NCI-H446 (cell line): ENCODE data around the gene PIP4K2C.

Experiments
- DNase-seq, 2 experiments: peaks; one replicate each; lab custom pipeline; 2025; lab: John Stamatoyannopoulos, UW

PIP4K2C gene

GRCh38 chr12:57621497-57622292, 30.7 kb downstream of the PIP4K2C start:
- peak in 1 of 2 experiments; percentile 63 for DNase-seq

DNA sequence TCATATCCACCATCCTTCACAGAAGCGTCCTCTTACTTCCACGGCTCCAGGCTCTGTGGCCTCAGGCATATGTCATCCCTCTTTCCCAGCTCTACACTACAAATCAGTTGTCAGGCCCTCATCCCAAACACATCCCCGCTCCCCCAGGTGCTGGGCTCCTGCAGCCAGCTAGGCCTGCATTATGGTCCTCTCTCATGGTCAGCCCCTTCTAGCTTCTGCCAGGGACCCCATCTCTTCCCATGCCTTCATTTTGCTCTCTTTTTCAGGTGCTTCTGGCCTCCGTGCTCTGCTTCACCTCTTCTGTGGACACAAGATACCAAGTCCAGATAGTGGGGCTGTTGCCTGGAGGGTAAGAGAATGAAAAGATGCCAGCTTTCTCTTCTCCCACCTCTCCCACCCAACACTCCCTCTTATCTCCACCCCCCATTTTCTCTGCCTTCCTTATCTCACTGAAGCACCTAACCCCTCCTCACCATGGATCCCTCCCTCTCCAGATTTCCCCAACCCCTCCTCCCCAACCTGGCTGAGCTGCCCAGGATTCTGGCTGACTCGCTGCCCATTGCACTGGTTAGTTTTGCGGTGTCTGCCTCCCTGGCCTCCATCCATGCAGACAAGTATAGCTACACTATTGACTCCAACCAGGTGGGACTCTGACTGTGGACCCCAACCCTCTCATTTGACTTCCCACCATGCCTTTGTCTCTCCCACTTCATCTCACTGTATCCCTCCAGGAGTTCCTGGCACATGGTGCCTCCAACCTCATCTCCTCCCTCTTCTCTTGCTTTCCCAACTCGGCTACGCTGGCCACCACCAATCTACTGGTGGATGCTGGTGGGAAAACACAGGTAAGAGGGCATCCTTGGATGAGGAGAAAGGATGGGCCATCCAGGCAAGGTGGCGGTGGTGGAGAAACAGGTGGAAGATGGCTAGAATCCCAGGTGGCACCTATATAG, 31.6 kb downstream of the PIP4K2C start:
- no peak for DNase-seq

DNA sequence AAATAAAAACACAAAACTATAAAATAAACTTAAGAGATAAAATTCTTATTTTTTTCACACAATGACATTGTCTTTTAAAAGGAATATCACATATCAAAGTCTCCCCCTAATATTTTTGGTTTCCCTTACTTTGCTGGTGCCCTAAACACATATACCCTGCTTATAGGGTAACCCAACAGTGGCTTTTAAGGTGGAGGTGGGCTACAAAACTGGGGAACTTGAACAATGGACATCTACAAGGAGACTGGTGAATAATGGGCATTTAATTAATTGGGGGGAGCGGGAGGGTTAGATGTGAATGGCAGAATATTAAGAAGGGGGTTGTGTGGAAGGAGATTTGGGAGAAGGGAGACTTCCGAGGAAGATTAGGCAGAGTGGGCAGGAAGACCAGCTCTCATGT, 32.4 kb downstream of the PIP4K2C start:
- no peak for DNase-seq

GRCh38 chr12:57623811-57624390, 32.9 kb downstream of the PIP4K2C start:
- no peak for DNase-seq

DNA sequence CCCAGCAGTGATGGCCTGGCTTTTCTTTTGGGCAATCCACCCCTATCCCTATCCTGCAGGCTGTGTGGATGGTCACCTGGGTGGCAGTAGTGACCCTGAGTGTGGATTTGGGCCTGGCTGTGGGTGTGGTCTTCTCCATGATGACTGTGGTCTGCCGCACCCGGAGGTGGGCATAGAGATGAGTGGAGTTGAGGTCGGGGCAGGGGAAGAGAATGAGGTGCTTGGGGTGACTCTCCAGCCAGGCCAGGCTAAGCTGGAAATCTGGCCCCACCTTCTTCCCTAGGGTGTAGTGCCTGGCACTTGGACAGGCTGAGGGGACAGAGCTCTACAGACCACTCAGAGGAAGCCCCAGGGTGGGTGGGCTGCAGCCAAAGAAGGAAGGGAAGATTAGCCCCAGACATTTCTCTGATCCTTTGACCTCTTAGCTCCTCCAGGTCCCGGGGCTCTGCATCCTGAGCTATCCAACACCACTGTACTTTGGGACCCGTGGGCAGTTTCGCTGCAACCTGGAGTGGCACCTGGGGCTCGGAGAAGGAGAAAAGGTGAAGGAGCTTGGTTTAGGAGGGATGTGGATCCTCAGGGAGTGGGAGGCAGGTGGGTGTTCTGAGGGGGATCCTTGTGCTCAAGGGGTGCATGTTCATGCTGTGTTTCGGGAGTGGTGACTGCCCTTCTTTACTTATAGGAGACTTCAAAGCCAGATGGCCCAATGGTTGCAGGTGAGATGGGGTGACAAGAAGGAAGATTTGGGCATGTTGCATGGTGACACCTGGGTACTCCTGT, 33.6 kb downstream of the PIP4K2C start:
- no peak for DNase-seq

- no peak for DNase-seq
These were observed 34.5 kb downstream of the PIP4K2C start for GRCh38 chr12:57625261-57626032.

DNA sequence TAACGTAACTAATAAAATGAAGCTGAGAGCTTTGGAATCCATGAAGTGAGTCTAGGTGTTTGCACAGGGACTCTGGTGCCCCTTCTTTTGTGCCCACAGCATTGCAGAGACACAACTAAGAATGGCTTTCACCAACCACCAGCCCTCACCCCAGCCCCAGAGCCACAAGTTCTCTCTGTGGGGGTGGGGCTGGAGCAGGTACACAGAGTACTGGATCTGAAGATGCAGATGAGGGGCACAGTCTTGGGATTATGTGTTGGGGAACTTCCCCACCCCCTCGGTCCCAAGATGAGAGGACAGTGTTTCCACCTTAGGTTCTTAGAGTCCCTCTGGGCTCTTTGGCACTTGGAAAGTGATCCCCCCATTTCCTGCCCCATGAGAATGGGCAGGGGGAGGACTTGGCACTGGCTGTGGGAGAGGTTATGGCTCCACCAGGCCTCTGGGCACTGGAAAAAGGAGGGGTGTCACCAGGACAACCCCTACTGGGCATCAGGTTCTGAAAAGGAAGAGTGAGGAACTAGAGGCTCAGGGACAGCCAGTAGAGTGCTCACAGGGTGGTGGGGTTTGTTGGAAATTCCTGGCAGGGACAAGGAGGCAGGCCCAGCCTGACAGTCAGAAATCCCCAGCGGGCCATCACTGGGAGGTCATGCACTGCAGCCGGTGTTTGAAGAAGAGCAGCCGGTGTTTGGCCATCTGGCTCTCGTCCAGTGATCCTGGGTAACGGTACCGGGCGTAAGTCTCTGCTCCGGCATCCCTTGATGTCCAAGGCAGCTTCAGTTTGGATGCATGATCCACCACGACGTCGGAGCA, 35.3 kb downstream of the PIP4K2C start:
- DNase-seq: no peak

GRCh38 chr12:57626921-57627445, 36.0 kb downstream of the PIP4K2C start:
- no peak for DNase-seq

- no peak for DNase-seq
These were observed 36.7 kb downstream of the PIP4K2C start for GRCh38 chr12:57627501-57628279.

- no peak for DNase-seq
These were observed 37.5 kb downstream of the PIP4K2C start for GRCh38 chr12:57628280-57629191.

- no peak for DNase-seq
These were observed 39.0 kb downstream of the PIP4K2C start for GRCh38 chr12:57629897-57630471.

- DNase-seq: no peak
These were observed 40.0 kb downstream of the PIP4K2C start for GRCh38 chr12:57630891-57631433.

DNA sequence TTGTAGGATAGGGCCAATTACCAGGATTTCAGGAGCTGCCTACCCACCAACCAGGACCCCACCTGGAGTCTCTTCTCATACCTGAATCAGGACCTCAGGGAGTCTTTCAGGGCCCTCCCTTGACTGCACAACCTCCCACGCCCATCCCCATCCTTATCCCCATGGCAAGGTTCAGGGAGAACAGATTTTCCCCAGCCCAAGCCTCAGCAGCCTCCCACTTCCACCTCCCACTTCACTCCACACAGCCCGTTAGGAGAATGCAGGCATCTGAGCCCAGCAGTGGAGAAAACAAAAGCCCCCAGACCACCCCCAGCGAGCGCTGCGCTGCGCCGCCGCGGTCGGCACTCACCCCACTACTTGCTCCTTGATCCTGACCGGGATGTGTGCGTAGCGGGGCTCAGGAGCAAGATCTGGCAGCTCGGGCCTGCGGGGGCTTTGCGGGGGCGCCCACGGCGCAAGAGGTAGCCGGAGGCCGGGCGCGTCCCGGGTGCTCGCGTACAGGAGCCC, 40.6 kb downstream of the PIP4K2C start:
- no peak for DNase-seq

- no peak for DNase-seq
These were observed 41.3 kb downstream of the PIP4K2C start for GRCh38 chr12:57632073-57632957.

DNA sequence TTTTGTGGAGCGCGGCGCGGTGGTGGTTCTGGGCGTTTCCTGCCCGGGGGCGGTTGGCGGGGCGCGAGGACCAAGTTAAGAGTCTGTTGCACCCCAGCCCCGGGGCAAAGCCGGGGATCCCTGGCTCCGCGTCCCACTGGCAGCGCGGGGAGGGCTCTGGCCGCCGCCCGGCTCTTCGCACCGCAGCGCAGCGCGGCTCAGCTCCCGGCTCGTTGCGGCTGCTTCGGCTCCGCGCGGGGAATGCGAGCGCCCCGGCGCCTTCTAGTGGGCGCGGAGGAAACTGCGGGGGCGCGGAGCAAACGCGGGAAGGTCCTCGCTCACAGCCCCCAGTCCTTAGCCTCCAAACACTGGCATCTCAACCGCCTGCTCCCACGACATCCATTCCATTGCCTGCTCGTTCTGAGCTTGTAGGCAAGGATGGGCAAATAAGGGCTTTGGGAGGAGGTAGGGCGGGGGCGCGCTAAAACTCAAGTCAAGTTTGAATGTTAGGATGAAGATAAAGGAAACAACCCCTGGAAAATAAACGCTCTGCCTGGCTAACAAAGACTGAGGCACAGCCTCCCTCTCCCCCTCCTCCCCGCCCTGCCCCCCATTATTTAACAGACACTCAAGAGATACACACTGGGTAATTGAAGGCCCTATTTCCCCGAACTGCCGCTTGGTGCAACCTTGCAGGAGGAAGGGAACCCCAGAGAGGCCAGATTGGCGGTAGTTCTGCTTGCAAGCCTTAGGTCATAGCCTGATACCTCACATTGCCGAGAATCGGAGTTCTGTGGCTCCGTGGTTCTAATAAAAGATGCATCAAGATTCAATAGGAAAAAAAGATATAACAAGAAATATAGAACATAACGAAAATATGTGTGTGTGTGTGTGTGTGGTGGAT, 42.2 kb downstream of the PIP4K2C start, which contains the start of gene B4GALNT1:
B4GALNT1 (minus strand) TSS at position 244 of the 883 bp plus-strand sequence. CDS start 1,069 bp downstream, outside the sequence.
- DNase-seq: peak; percentile 57 to 86
